Measurements from ENCODE around the gene HPCAL1. TPM values are rescaled to one million over a fixed set of nuclear protein-coding genes. Genes with fewer than 3 reads are reported as not detected.

Gene HPCAL1
- total RNA-seq, 1 experiment from 2014 or later = 26.9 TPM

DNA sequence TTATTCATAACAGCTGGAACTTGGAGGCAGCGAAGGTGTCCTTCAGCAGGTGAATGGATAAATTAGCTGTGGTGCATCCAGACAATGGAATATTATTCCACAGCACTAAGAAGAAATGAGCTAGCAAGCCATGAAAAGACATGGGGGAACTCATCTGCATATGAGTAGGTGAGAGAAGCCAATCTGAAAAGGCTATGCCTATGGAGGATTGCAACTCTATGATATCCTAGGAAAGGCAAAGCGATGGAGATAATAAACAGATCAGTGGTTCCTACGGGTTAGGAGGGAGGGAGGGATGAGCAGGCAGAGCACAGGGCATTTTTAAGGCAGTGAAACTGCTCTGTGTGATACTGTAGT is 79.3 kb downstream of the HPCAL1 start:
- H3K4me3 Mint-ChIP-seq (ENCODE audit: unreplicated experiment) = no peak overlapping the region
- peaks cover 6% of the 10 kb centered on the region for H3K4me1 Mint-ChIP-seq (ENCODE audit: low read depth, unreplicated experiment)
- H3K4me3 ChIP-seq (ENCODE audit: low read depth, low read length) = no peak overlapping the region
- peaks cover 8% of the 10 kb centered on the region; the same call in 1 of the 2 replicates for H3K4me1 ChIP-seq
- no peak for TF ChIP-seq CTCF (IDR thresholded peaks at IDR 0.05; ENCODE audit: insufficient read depth in 1 of 2, low read depth in 1 of 2, low read length in 1 of 2, severe bottlenecking in 1 of 2, unreplicated experiment in 1 of 2)
- no peaks in the 10 kb centered on the region for H3K9me3 Mint-ChIP-seq (ENCODE audit: unreplicated experiment)
- no peaks in the 10 kb centered on the region for H3K9me3 ChIP-seq
- H3K27ac Mint-ChIP-seq (ENCODE audit: unreplicated experiment) = no peak overlapping the region
- intact Hi-C loops (cut with micrococcal nuclease; ENCODE audit: unreplicated experiment) = no loop called here
- H3K36me3 Mint-ChIP-seq (ENCODE audit: insufficient read depth, unreplicated experiment) = no peaks in the 10 kb centered on the region
- H3K27me3 ChIP-seq (replicated peaks; ENCODE audit: control insufficient read depth, insufficient read depth, low read length) = no peaks in the 10 kb centered on the region
- no peaks in the 10 kb centered on the region for H3K36me3 ChIP-seq (ENCODE audit: control insufficient read depth, insufficient read depth, low read length)
- ChIA-PET CTCF (no interaction called here), POLR2A (no interaction called here)
- no TSS peak for BruUV-seq (replicated peaks)
- H3K27me3 Mint-ChIP-seq (ENCODE audit: insufficient read depth, unreplicated experiment) = no peaks in the 10 kb centered on the region
- DNase-seq = no peak

DNA sequence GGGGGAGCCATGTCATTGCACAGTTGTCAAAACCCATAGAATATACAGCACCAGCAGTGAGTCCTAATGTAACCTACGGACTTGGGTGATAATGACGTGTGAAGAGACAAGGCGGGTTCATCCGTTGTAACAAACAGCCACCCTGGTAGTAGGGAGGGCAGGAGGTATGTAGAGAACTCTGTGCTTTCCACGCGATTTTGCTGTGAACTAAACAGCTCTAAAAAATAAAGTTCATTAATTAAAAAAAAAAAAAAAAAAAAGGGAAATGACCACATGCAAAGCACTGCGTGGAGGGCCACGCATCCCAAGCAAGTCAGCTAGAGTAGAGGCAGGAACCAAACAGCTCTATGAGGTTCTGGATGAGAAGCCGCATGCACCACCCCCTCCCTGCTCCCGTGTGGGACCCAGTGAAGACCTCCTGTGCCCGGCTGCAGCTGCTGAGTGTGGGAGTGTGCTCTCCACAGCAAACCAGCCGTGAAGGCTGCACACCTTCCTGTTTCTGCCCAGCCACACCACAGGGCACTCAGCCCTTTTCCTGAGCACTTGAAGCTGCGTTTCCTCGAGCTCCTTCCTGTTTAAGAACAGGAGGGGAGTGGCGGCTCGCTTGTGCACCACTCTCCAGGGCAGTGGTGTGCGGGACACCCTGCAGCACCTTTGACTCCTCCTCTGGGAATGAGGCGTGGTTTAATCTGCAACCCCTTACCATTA is 79.8 kb downstream of the HPCAL1 start:
- BruUV-seq (replicated peaks) = no TSS peak
- peaks cover 8% of the 10 kb centered on the region; the same call in 1 of the 2 replicates for H3K4me1 ChIP-seq

More for the DNA sequence above, 79.8 kb downstream of the HPCAL1 start:
- Mint-ChIP-seq H3K4me3 (ENCODE audit: unreplicated experiment) (no peak overlapping the region), H3K27me3 (ENCODE audit: insufficient read depth, unreplicated experiment) (no peaks in the 10 kb centered on the region), H3K36me3 (ENCODE audit: insufficient read depth, unreplicated experiment) (no peaks in the 10 kb centered on the region), H3K9me3 (ENCODE audit: unreplicated experiment) (no peaks in the 10 kb centered on the region), H3K4me1 (ENCODE audit: low read depth, unreplicated experiment) (peaks cover 6% of the 10 kb centered on the region), H3K27ac (ENCODE audit: unreplicated experiment) (no peak overlapping the region)
- CTCF ChIA-PET = no interaction called here
- Histone ChIP-seq H3K4me3 (ENCODE audit: low read depth, low read length) (no peak overlapping the region), H3K9me3 (no peaks in the 10 kb centered on the region), H3K36me3 (ENCODE audit: control insufficient read depth, insufficient read depth, low read length) (no peaks in the 10 kb centered on the region), H3K27me3 (replicated peaks; ENCODE audit: control insufficient read depth, insufficient read depth, low read length) (no peaks in the 10 kb centered on the region)
- DNase-seq = no peak
- TF ChIP-seq CTCF (IDR thresholded peaks at IDR 0.05; ENCODE audit: insufficient read depth in 1 of 2, low read depth in 1 of 2, low read length in 1 of 2, severe bottlenecking in 1 of 2, unreplicated experiment in 1 of 2) = no peak
- POLR2A ChIA-PET = no interaction called here
- intact Hi-C loops (cut with micrococcal nuclease; ENCODE audit: unreplicated experiment) = no loop called here

Measured in Caco-2 (cell line).